ENCODE measurements around the gene COMT.

The COMT gene

GRCh38 chr22:19957445-19957844, 15.9 kb downstream of the COMT start:
- H3K27me3 Mint-ChIP-seq, result no peaks in the 10 kb centered on the region
- ATAC-seq, result no peak

DNA sequence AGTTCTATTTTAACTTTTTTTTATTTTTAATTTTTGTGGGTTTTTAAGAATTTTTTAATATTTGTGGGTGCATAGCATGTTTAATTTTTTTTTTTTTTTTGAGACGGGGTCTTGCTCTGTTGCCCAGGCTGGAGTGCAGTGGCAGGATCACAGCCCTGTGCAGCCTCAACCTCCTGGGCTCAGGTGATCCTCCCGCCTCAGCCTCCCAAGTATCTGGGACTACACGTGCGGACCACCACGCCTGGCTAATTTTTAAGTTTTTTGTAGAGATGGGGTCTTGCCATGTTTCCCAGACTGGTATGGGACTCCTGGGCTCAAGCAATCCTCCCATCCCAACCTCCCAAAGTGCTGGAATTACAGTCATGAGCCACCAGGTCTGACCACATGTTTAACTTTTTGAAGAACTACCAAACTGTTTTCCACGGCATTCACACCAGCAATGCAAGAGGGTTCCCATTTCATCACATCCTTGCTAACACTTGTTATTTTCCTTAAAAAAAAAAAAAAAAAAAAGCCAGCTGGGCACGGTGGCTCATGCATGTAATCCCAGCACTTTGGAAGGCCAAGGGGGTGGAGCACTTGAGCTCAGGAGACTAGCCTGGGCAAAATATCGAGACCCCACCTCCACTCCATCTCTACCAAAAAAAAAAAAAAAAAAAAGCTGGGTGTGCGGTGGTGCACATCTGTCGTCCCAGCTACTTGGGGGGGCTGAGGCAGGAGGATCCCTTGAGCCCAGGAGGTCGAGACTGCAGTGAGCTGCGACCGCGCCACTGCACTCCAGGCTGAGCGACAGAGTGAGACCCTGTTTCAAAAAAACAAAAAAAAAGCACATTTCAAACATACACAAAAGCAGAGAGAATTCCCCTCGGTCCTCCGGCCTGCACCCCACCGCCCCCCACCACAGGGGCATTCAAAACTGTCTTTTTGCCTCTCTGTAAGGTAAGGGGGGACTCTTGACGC, 16.8 kb downstream of the COMT start:
- H3K4me1 Mint-ChIP-seq, result peaks cover 31% of the 10 kb centered on the region
- no peak overlapping the region for H3K27ac Mint-ChIP-seq
- peaks cover 5% of the 10 kb centered on the region for H3K36me3 Mint-ChIP-seq
- no peak for ATAC-seq
- H3K4me3 Mint-ChIP-seq, result no peak overlapping the region
- no peaks in the 10 kb centered on the region for H3K27me3 Mint-ChIP-seq
- H3K9me3 Mint-ChIP-seq, result no peaks in the 10 kb centered on the region

More at GRCh38 chr22:19957445-19957844, 15.9 kb downstream of the COMT start:
- peaks cover 37% of the 10 kb centered on the region for H3K4me1 Mint-ChIP-seq
- no peak overlapping the region for H3K27ac Mint-ChIP-seq
- H3K36me3 Mint-ChIP-seq, result no peaks in the 10 kb centered on the region
- H3K9me3 Mint-ChIP-seq, result no peaks in the 10 kb centered on the region
- H3K4me3 Mint-ChIP-seq, result no peak overlapping the region

GRCh38 chr22:19959043-19959586, 17.5 kb downstream of the COMT start:
- Mint-ChIP-seq H3K27me3 (no peaks in the 10 kb centered on the region), H3K4me1 (peaks cover 24% of the 10 kb centered on the region), H3K27ac (no peak overlapping the region), H3K9me3 (no peaks in the 10 kb centered on the region), H3K36me3 (peaks cover 5% of the 10 kb centered on the region), H3K4me3 (no peak overlapping the region)
- ATAC-seq, result no peak

DNA sequence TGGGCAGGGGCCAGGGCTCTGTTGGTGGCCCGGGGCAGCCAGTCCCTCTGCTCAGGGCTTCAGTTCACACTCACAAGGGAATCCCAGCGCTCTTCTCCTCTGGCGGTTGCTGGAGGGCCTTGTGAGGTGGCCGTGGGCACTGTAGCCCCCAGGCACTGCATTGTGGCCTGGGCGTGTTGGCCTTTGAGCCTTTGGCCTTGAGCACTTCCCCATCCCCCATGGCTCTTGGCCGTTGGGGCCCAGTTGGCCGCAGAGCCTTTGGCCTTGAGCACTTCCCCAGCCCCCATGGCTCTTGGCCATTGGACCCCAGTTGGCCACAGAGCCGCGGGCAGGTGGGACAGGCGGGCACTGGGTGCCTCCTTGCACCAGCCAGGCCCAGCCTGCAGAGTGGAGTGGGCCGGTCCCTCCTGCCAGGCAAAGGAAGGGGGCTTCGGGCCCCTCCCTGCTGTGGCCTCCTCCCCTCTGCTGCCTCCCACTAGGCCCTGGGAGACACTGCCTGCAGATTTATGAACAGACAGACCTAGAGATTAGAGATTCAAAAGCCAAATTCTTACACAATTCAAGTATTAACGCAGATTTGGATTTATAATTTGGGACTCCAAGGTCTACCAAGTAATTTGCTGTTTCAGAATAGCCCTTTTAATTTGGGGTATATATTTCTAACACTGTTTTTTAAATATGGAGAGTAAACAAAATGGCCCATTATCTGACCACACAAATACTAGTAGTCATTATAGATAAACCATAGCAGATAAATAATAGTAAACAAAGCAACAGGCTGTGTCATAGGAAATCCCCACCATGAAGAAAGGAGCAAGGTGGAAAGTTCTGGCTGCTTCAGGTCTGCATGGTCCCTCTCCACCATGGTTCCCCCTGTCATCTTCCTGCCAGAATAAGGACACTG, 18.3 kb downstream of the COMT start:
- Mint-ChIP-seq H3K4me3 (no peak overlapping the region), H3K27ac (no peak overlapping the region), H3K4me1 (peaks cover 19% of the 10 kb centered on the region), H3K27me3 (no peaks in the 10 kb centered on the region), H3K9me3 (no peaks in the 10 kb centered on the region), H3K36me3 (peaks cover 5% of the 10 kb centered on the region)
- ATAC-seq, result no peak

DNA sequence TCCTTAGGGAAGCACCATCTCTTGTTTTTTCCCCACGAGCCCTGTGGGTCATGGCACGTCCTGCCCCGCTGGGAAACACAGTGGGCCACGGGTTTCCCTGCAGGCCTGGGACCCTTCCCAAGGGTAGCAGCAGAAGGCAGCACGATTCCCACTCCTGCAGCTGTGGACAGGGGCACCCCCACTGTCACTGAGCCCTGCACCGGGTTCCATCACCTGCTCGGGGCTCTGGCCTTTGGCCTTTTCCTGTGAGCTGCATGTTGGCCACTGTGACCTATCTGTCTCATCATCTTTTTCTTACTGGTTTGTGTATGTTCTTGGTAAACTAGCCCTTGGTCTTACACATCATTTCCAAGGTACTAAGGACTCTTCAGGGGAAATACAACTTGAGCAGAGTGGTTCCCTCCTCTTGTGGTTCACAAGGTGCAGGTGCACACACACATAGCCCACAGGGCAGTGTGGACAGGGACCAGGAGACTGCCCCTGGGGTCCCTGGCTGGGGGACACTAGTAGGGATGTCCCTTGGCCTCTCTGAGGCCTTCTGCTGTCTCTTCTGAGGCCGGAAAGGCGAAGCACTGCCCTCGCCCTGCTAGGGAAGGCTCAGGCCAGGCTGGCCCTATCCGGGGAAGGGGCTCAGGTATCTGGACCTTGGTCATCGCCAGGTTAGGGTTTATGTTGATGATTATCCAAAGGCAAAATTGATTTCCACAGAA, 19.1 kb downstream of the COMT start:
- Mint-ChIP-seq H3K36me3 (peaks cover 5% of the 10 kb centered on the region), H3K27me3 (no peaks in the 10 kb centered on the region), H3K9me3 (no peaks in the 10 kb centered on the region), H3K4me1 (peaks cover 14% of the 10 kb centered on the region), H3K27ac (no peak overlapping the region), H3K4me3 (no peak overlapping the region)
- no peak for ATAC-seq

GRCh38 chr22:19961201-19961580, 19.6 kb downstream of the COMT start:
- no peaks in the 10 kb centered on the region for H3K9me3 Mint-ChIP-seq
- ATAC-seq, result no peak
- H3K36me3 Mint-ChIP-seq, result peaks cover 5% of the 10 kb centered on the region
- H3K4me3 Mint-ChIP-seq, result no peak overlapping the region
- no peak overlapping the region for H3K27ac Mint-ChIP-seq
- H3K4me1 Mint-ChIP-seq, result peaks cover 12% of the 10 kb centered on the region
- no peaks in the 10 kb centered on the region for H3K27me3 Mint-ChIP-seq

DNA sequence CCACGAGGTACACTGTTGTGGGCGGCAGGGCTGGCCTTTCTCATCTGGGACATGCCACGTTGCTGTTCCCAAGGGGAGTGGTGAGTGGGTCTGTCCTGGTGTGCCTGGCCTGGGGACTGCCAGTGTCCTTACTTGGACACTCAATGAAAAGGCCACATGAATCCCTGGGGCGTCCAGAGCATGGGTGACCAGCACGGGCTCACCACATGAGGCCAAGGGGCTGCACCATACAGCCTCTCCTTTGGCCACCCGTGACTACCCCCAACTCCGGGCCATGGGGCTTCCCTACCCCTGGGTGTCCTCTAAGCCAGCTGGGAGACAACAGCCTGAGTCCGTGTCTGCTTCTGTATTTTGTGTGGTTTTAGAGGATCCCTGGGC, 20.3 kb downstream of the COMT start:
- H3K4me1 Mint-ChIP-seq, result peaks cover 12% of the 10 kb centered on the region
- no peaks in the 10 kb centered on the region for H3K9me3 Mint-ChIP-seq
- H3K27ac Mint-ChIP-seq, result no peak overlapping the region
- H3K27me3 Mint-ChIP-seq, result no peaks in the 10 kb centered on the region
- ATAC-seq, result no peak
- no peak overlapping the region for H3K4me3 Mint-ChIP-seq
- peaks cover 8% of the 10 kb centered on the region for H3K36me3 Mint-ChIP-seq

- H3K4me3 Mint-ChIP-seq, result no peak overlapping the region
- H3K27ac Mint-ChIP-seq, result no peak overlapping the region
- H3K4me1 Mint-ChIP-seq, result peaks cover 12% of the 10 kb centered on the region
- peak; percentile 35 for ATAC-seq
- H3K27me3 Mint-ChIP-seq, result no peaks in the 10 kb centered on the region
- no peaks in the 10 kb centered on the region for H3K9me3 Mint-ChIP-seq
- H3K36me3 Mint-ChIP-seq, result peaks cover 14% of the 10 kb centered on the region
These were observed 20.8 kb downstream of the COMT start for GRCh38 chr22:19962246-19962908.

DNA sequence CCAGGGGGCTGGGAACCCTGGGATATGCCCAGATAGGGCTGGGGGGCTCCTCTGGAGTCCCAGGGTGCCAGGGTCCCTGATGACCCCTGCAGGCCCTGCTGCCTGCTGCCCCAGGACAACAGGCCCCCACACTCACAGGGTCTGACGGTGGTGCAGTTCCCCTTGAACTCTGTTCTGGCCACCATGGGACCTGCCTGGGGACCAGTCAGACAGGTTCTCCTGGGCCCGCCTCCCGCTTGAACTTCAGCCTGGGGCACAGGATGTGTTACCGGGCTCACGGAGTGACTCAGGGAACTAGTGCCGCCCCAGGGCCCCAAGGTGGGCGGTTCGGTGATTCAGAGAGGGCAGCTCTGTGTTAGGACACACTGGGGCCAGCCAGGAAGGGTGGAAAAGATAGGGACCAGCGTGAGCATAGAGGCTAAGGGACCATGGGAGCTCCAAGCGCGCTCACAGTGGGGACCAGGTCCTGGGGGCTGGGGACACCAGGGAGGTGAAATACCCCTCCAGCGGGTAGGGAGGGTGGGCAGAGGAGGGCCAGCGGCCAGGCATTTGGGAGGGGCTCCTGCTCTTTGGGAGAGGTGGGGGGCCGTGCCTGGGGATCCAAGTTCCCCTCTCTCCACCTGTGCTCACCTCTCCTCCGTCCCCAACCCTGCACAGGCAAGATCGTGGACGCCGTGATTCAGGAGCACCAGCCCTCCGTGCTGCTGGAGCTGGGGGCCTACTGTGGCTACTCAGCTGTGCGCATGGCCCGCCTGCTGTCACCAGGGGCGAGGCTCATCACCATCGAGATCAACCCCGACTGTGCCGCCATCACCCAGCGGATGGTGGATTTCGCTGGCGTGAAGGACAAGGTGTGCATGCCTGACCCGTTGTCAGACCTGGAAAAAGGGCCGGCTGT, 21.6 kb downstream of the COMT start:
- Mint-ChIP-seq H3K27ac (no peak overlapping the region), H3K36me3 (peaks cover 16% of the 10 kb centered on the region), H3K4me1 (peaks cover 12% of the 10 kb centered on the region), H3K9me3 (no peaks in the 10 kb centered on the region), H3K4me3 (no peak overlapping the region), H3K27me3 (no peaks in the 10 kb centered on the region)
- no peak for ATAC-seq

GRCh38 chr22:19963863-19964642, 22.5 kb downstream of the COMT start:
- H3K27me3 Mint-ChIP-seq, result no peaks in the 10 kb centered on the region
- peaks cover 16% of the 10 kb centered on the region for H3K36me3 Mint-ChIP-seq
- H3K4me3 Mint-ChIP-seq, result no peak overlapping the region
- H3K4me1 Mint-ChIP-seq, result peaks cover 12% of the 10 kb centered on the region
- no peak overlapping the region for H3K27ac Mint-ChIP-seq
- no peak for ATAC-seq
- H3K9me3 Mint-ChIP-seq, result no peaks in the 10 kb centered on the region

GRCh38 chr22:19964701-19965386, 23.3 kb downstream of the COMT start:
- H3K36me3 Mint-ChIP-seq, result peaks cover 20% of the 10 kb centered on the region
- H3K9me3 Mint-ChIP-seq, result no peaks in the 10 kb centered on the region
- H3K27me3 Mint-ChIP-seq, result no peaks in the 10 kb centered on the region
- no peak for ATAC-seq
- H3K4me1 Mint-ChIP-seq, result peaks cover 8% of the 10 kb centered on the region
- no peak overlapping the region for H3K27ac Mint-ChIP-seq
- H3K4me3 Mint-ChIP-seq, result no peak overlapping the region

- peaks cover 8% of the 10 kb centered on the region for H3K4me1 Mint-ChIP-seq
- no peaks in the 10 kb centered on the region for H3K27me3 Mint-ChIP-seq
- no peak overlapping the region for H3K27ac Mint-ChIP-seq
- H3K36me3 Mint-ChIP-seq, result peaks cover 20% of the 10 kb centered on the region
- no peak overlapping the region for H3K4me3 Mint-ChIP-seq
- ATAC-seq, result no peak
- H3K9me3 Mint-ChIP-seq, result no peaks in the 10 kb centered on the region
These were observed 24.5 kb downstream of the COMT start for GRCh38 chr22:19965771-19966709.

Data from stimulated activated memory B cell treated with anti-CD40 and anti-IgM and Interleukin-4, amounts not matched to agents 10 μg/mL and 1 μg/mL and 100 μg/mL, for 72 hours (primary cell).